OCI-LY3 (cell line): ENCODE measurements around the gene ZCCHC4.

Experiments used
- H2AFZ ChIP-seq: fragments of 200-600, 300-600 bp; shearing (Covaris generic); 2 replicates; pipeline ENCODE4 v1.6.0; 2014; ENCODE audit warnings: antibody characterized with exemption, low read depth, low read length
- H3K27ac ChIP-seq: fragments of 200-600, 300-600 bp; sonication (generic); 2 replicates; pipeline ENCODE4 v1.5.1; 2014; ENCODE audit warnings: mild to moderate bottlenecking, low read length, moderate library complexity, mixed read lengths
- H3K27me3 ChIP-seq: fragments of 200-600, 300-600 bp; sonication (generic); 2 replicates; pipeline ENCODE4 v1.6.1; 2014; ENCODE audit warnings: low read depth, low read length, mixed read lengths
- H3K36me3 ChIP-seq: fragments of 200-600, 300-600 bp; sonication (generic); replicated peaks from 2 replicates; pipeline ENCODE3; 2014; ENCODE audit warnings: low read depth, low read length, mixed read lengths
- H3K4me1 ChIP-seq: fragments of 300-600, 200-600 bp; sonication (generic); 2 replicates; pipeline ENCODE4 v1.6.1; 2014; ENCODE audit warnings: low read length, mixed read lengths
- H3K4me2 ChIP-seq: fragments of 200-600, 300-600 bp; sonication (generic); 2 replicates; pipeline ENCODE4 v1.6.1; 2014; ENCODE audit warnings: low read length, mixed read lengths
- H3K4me3 ChIP-seq: fragments of 300-600, 200-600 bp; sonication (generic); 2 replicates; pipeline ENCODE4 v1.5.1; 2014; ENCODE audit warnings: antibody characterized with exemption, mild to moderate bottlenecking, low read length, moderate library complexity
- H3K79me2 ChIP-seq: fragments of 300-600, 200-600 bp; shearing (Covaris generic); 2 replicates; pipeline ENCODE4 v1.6.1; 2014; ENCODE audit warnings: mild to moderate bottlenecking, low read length, mixed read lengths
- H3K9ac ChIP-seq: fragments of 300-600, 200-600 bp; shearing (Covaris generic); 2 replicates; pipeline ENCODE4 v1.6.0; 2014; ENCODE audit warnings: mild to moderate bottlenecking, low read length, moderate library complexity
- H3K9me3 ChIP-seq: fragments of 200-600, 300-600 bp; shearing (Covaris generic); 2 replicates; pipeline ENCODE4 v1.6.1; 2014; ENCODE audit warnings: low read length, mixed read lengths; ENCODE audit not compliant: insufficient read depth
- H4K20me1 ChIP-seq: fragments of 200-600, 300-600 bp; sonication (generic); 2 replicates; pipeline ENCODE4 v1.6.1; 2016; ENCODE audit warnings: low read length, mixed read lengths; ENCODE audit not compliant: insufficient read depth
- EZH2phosphoT487 ChIP-seq: fragments of 200-600 bp; shearing (Covaris generic); IDR thresholded peaks from 2 replicates; pipeline ENCODE4 v1.6.1; 2018; ENCODE audit warnings: antibody characterized with exemption, mixed run types, low read depth
- TF ChIP-seq, protein P1 (sequence below): fragments of 200-600, 300-600 bp; sonication (generic); IDR thresholded peaks from 2 replicates; pipeline ENCODE4 v1.5.1; 2014; ENCODE audit warnings: antibody characterized with exemption, low read length, low read depth

Gene ZCCHC4

DNA sequence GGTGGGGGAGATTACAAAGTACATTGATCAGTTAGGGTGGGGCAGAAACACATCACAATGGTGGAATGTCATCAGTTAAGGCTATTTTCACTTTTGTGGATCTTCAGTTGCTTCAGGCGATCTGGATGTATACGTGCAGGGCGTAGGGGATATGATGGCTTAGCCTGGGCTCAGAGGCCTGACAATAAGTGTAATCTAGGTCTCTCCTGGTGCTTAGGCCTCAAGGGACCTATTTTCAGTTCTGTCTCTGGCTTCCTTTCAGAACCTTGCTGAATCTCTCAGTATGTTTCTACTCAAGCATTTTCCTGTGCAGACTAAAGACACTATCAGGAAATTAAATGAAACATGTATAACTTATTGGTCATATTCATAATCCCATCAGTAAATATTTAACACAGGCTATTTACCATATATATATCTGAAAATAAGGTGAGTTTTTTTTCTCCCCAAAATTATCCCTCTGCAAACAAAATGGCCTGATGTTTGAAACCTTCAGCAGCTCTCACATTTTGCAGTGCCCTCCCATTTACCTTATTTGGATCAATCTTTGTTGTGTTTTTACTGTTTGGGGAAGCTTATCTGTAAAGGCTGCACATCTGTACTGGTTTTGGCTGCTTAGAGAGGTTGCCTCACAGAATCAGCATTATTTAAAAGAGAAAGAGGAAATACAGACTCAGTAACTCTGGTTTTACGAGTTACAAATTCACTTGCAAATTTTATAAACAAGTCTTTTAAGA, 2.3 kb upstream of the ZCCHC4 start:
- Histone ChIP-seq H3K4me1 (peaks cover 49% of the 10 kb centered on the region), H3K9ac (peak overlapping the region; percentile 59), H3K79me2 (peaks cover 22% of the 10 kb centered on the region), H2AFZ (peak overlapping the region; percentile 92), H3K27me3 (no peaks in the 10 kb centered on the region), H4K20me1 (no peaks in the 10 kb centered on the region), H3K4me2 (peak overlapping the region; percentile 85), H3K9me3 (no peaks in the 10 kb centered on the region), H3K36me3 (peaks cover 6% of the 10 kb centered on the region), H3K4me3 (peak overlapping the region; percentile 53), H3K27ac (peak overlapping the region; percentile 92)
- TF ChIP-seq, protein P1, sequence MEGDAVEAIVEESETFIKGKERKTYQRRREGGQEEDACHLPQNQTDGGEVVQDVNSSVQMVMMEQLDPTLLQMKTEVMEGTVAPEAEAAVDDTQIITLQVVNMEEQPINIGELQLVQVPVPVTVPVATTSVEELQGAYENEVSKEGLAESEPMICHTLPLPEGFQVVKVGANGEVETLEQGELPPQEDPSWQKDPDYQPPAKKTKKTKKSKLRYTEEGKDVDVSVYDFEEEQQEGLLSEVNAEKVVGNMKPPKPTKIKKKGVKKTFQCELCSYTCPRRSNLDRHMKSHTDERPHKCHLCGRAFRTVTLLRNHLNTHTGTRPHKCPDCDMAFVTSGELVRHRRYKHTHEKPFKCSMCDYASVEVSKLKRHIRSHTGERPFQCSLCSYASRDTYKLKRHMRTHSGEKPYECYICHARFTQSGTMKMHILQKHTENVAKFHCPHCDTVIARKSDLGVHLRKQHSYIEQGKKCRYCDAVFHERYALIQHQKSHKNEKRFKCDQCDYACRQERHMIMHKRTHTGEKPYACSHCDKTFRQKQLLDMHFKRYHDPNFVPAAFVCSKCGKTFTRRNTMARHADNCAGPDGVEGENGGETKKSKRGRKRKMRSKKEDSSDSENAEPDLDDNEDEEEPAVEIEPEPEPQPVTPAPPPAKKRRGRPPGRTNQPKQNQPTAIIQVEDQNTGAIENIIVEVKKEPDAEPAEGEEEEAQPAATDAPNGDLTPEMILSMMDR, result no peak
- no peak for TF ChIP-seq EZH2phosphoT487

DNA sequence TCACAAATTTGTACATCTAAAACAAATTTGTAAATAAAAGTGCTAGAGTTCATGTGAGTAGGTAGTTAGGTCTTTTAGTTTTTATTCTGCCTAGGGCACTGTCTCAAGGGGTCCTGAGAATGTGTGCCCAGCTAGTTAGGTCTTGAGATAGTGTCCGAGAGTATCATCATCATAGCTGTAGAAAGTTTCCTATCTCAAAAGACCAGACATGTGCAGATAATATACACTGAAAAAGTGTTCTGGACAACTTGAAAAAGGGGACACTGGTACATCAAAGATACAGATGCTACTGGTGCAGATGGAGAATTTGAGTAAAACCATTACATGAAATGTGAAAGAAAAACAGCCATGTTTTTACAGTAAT, 1.8 kb upstream of the ZCCHC4 start:
- H3K79me2 ChIP-seq, result peaks cover 22% of the 10 kb centered on the region
- H3K9me3 ChIP-seq, result no peaks in the 10 kb centered on the region
- no peaks in the 10 kb centered on the region for H3K27me3 ChIP-seq
- H2AFZ ChIP-seq, result peak overlapping the region; percentile 92
- peaks cover 49% of the 10 kb centered on the region for H3K4me1 ChIP-seq
- peak overlapping the region; percentile 85 for H3K4me2 ChIP-seq
- H3K4me3 ChIP-seq, result peak overlapping the region; percentile 53
- H3K36me3 ChIP-seq, result peaks cover 6% of the 10 kb centered on the region
- TF ChIP-seq EZH2phosphoT487, result no peak
- TF ChIP-seq, protein P1, result no peak
- H4K20me1 ChIP-seq, result no peaks in the 10 kb centered on the region
- peak overlapping the region; percentile 92 for H3K27ac ChIP-seq
- H3K9ac ChIP-seq, result peak overlapping the region; percentile 59

DNA sequence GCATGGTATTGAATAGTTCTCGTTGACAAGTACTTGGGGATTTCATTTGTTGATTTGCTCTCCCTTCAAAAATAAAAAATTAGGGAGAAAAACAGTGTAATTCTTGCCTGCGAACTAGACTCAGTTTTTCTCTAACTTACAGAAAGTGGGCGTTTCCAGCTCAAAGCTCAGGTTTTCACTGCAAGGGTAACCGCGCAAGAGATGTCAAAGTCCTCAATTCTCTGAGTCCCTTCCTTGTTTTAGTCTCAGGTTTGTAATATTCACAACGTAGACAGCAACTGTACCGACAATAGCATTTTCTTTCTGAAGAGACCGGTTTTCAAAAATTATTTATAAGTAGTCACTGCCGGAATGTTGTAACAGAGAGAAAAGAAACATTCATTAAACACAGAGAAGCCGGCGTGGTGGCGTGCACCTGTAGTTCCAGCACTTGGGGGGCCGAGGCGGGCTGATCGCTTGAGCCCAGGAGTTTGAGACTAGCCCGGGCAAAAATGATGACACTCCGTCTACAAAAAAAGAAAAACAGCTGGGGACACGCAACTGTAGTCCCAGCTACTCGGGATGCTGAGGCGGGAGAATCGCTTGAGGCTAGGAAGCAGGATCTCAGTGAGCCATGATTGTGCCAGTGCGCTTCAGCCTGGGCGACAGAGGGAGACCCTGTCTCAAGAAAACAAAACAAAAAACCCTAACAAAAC, 774 bp downstream of the ZCCHC4 start:
- Histone ChIP-seq H3K27me3 (no peaks in the 10 kb centered on the region), H4K20me1 (no peaks in the 10 kb centered on the region), H3K79me2 (peaks cover 22% of the 10 kb centered on the region), H3K27ac (no peak overlapping the region), H2AFZ (0 out of 2 replicates have a peak overlapping the region, but pooled peaks have one; percentile 21), H3K4me1 (peaks cover 43% of the 10 kb centered on the region), H3K9ac (peak overlapping the region; percentile 73), H3K4me2 (peak overlapping the region; percentile 75), H3K36me3 (peaks cover 19% of the 10 kb centered on the region), H3K9me3 (no peaks in the 10 kb centered on the region), H3K4me3 (peak overlapping the region; percentile 80)
- no peak for TF ChIP-seq EZH2phosphoT487
- TF ChIP-seq, protein P1, result no peak

GRCh38 chr4:25320336-25320735, 7.8 kb downstream of the ZCCHC4 start:
- Histone ChIP-seq H3K4me3 (no peak overlapping the region), H3K4me1 (peaks cover 10% of the 10 kb centered on the region), H3K36me3 (peaks cover 23% of the 10 kb centered on the region), H3K4me2 (peak overlapping the region; percentile 8), H3K27ac (0 out of 2 replicates have a peak overlapping the region, but pooled peaks have one; percentile 14), H2AFZ (no peak overlapping the region), H3K79me2 (no peaks in the 10 kb centered on the region), H4K20me1 (no peaks in the 10 kb centered on the region), H3K27me3 (no peaks in the 10 kb centered on the region), H3K9me3 (no peaks in the 10 kb centered on the region), H3K9ac (no peak overlapping the region)
- TF ChIP-seq EZH2phosphoT487, result no peak
- TF ChIP-seq, protein P1, result no peak
